ENCODE results near the gene TBX5.

Gene TBX5

GRCh38 chr12:114406316-114406983, 506 bp upstream of the TBX5 start:
- no peak for DNase-seq (ENCODE audit: low spot score)

- no peak for DNase-seq (ENCODE audit: low spot score)
Measured at GRCh38 chr12:114404926-114405518, 922 bp downstream of the TBX5 start.

- DNase-seq (ENCODE audit: low spot score): no peak
Measured at GRCh38 chr12:114404083-114404925, 1.6 kb downstream of the TBX5 start.

- no peak for DNase-seq (ENCODE audit: low spot score)
Measured at GRCh38 chr12:114403690-114404066, 2.3 kb downstream of the TBX5 start.

- no peak for DNase-seq (ENCODE audit: low spot score)
Measured at GRCh38 chr12:114403011-114403689, 2.8 kb downstream of the TBX5 start.

- DNase-seq (ENCODE audit: low spot score): no peak
Measured at GRCh38 chr12:114402084-114402717, 3.7 kb downstream of the TBX5 start.

- DNase-seq (ENCODE audit: low spot score): no peak
Measured at GRCh38 chr12:114401328-114402083, 4.4 kb downstream of the TBX5 start.

- no peak for DNase-seq (ENCODE audit: low spot score)
Measured at GRCh38 chr12:114400925-114401324, 5.0 kb downstream of the TBX5 start.

- DNase-seq (ENCODE audit: low spot score): no peak
Measured at GRCh38 chr12:114400361-114400811, 5.6 kb downstream of the TBX5 start.

GRCh38 chr12:114399664-114400211, 6.2 kb downstream of the TBX5 start:
- no peak for DNase-seq (ENCODE audit: low spot score)

- no peak for DNase-seq (ENCODE audit: low spot score)
Measured at GRCh38 chr12:114397978-114398881, 7.7 kb downstream of the TBX5 start.

- DNase-seq (ENCODE audit: low spot score): no peak
Measured at GRCh38 chr12:114396869-114397719, 8.8 kb downstream of the TBX5 start.

- no peak for DNase-seq (ENCODE audit: low spot score)
Measured at GRCh38 chr12:114396153-114396868, 9.6 kb downstream of the TBX5 start.

GRCh38 chr12:114395755-114396152, 10.2 kb downstream of the TBX5 start:
- DNase-seq (ENCODE audit: low spot score): no peak

GRCh38 chr12:114395233-114395632, 10.7 kb downstream of the TBX5 start:
- DNase-seq (ENCODE audit: low spot score): no peak

GRCh38 chr12:114393569-114393968, 12.4 kb downstream of the TBX5 start:
- DNase-seq (ENCODE audit: low spot score): no peak

- DNase-seq (ENCODE audit: low spot score): no peak
Measured at GRCh38 chr12:114392909-114393308, 13.0 kb downstream of the TBX5 start.

- no peak for DNase-seq (ENCODE audit: low spot score)
Measured at GRCh38 chr12:114391088-114391487, 14.9 kb downstream of the TBX5 start.

Data from CD4-positive, alpha-beta T cell treated with Interleukin-2 at 100 ng/mL for 4 hours (primary cell).